Smooth muscle cell (in vitro differentiated cells): ENCODE data around the gene USP53. TPM values are rescaled to one million over a fixed set of nuclear protein-coding genes. Genes with fewer than 3 reads are reported as not detected.

Source experiments
- DNase-seq: peaks from one replicate; lab custom pipeline; 2025; ENCODE audit not compliant: unreplicated experiment; lab: John Stamatoyannopoulos, UW
- H2AFZ ChIP-seq: fragments of 200-600 bp; sonication (generic); 2 replicates; pipeline ENCODE4 v1.6.0; 2016; ENCODE audit warnings: antibody characterized with exemption, low read depth, mild to moderate bottlenecking
- H3F3A ChIP-seq: fragments of 200-600 bp; sonication (generic); 2 replicates; pipeline ENCODE4 v1.6.0; 2017; ENCODE audit warnings: antibody characterized with exemption, low read depth
- H3K27ac ChIP-seq: fragments of 200-600 bp; sonication (generic); 2 replicates; pipeline ENCODE4 v1.5.1; 2016; ENCODE audit warnings: low read depth, mild to moderate bottlenecking
- H3K27me3 ChIP-seq: fragments of 200-600 bp; sonication (generic); 2 replicates; pipeline ENCODE4 v1.6.1; 2016; ENCODE audit warnings: low read depth, mild to moderate bottlenecking
- H3K36me3 ChIP-seq: fragments of 200-600 bp; sonication (generic); 2 replicates; pipeline ENCODE4 v1.5.1; 2016; ENCODE audit warnings: low read depth
- H3K4me1 ChIP-seq: fragments of 200-600 bp; sonication (generic); 2 replicates; pipeline ENCODE4 v1.5.1; 2016; ENCODE audit warnings: low read depth
- H3K4me2 ChIP-seq: fragments of 200-600 bp; sonication (generic); 2 replicates; pipeline ENCODE4 v1.6.0; 2016; ENCODE audit warnings: mild to moderate bottlenecking
- H3K4me3 ChIP-seq: fragments of 200-600 bp; sonication (generic); 2 replicates; pipeline ENCODE4 v1.5.1; 2016; ENCODE audit warnings: mild to moderate bottlenecking
- H3K79me2 ChIP-seq: fragments of 200-600 bp; sonication (generic); 2 replicates; pipeline ENCODE4 v1.6.0; 2016; ENCODE audit warnings: low read depth, mild to moderate bottlenecking
- H3K9ac ChIP-seq: fragments of 200-600 bp; sonication (generic); 2 replicates; pipeline ENCODE4 v1.6.0; 2016; ENCODE audit warnings: low read depth
- H3K9me3 ChIP-seq: fragments of 200-600 bp; sonication (generic); replicated peaks from 2 replicates; pipeline ENCODE4 v1.5.1; 2016; ENCODE audit warnings: low read depth
- H4K20me1 ChIP-seq: fragments of 200-600 bp; sonication (generic); 2 replicates; pipeline ENCODE4 v1.6.0; 2016; ENCODE audit warnings: low read depth
- CTCF ChIP-seq: fragments of 200-600 bp; sonication (generic); IDR thresholded peaks from 2 replicates; pipeline ENCODE4 v1.5.1; 2017; ENCODE audit warnings: borderline replicate concordance, mild to moderate bottlenecking, antibody characterized with exemption; ENCODE audit not compliant: insufficient read depth, poor library complexity, severe bottlenecking
- WGBS: methylation state at CpG from one replicate; pipeline ENCODE4 v1.1.7; 2016; ENCODE audit warnings: low lambda C conversion rate; 5-methylcytosine and 5-hydroxymethylcytosine counted together
- polyA plus RNA-seq: library from polyadenylated mRNA; unstranded; fragments of >200 nt; fragmentation: Nextera tagmentation; extraction: Ambion mirVana; gene quantifications from 2 replicates; pipeline ENCODE4 v1.2.1, GENCODE V29; 2016
- total RNA-seq: library from RNA; depleted of rRNA; stranded (reverse); fragments of >200 nt; gene quantifications from 2 replicates; pipeline ENCODE4 v1.2.3, GENCODE V29; 2014

USP53 gene
- total and polyA plus RNA-seq, 2 experiments from 2014 or later = 4.2 to 16.3 TPM

- Histone ChIP-seq H3K4me2 (no peak overlapping the region), H3K27ac (no peak overlapping the region), H4K20me1 (peaks cover 3% of the 10 kb centered on the region), H3K27me3 (no peaks in the 10 kb centered on the region), H2AFZ (no peak overlapping the region), H3K9me3 (no peaks in the 10 kb centered on the region), H3K79me2 (peaks cover 3% of the 10 kb centered on the region), H3K4me1 (no peaks in the 10 kb centered on the region), H3K4me3 (no peak overlapping the region), H3K9ac (no peak overlapping the region), H3K36me3 (no peaks in the 10 kb centered on the region), H3F3A (no peaks in the 10 kb centered on the region)
- DNase-seq = no peak
- no peak for TF ChIP-seq CTCF
- WGBS = 87% methylated on average over 2 of the region's 2 CpGs
Measured at GRCh38 chr4:119240568-119240967, 28.1 kb downstream of the USP53 start.

GRCh38 chr4:119242417-119242816, 29.9 kb downstream of the USP53 start:
- H3K9me3 ChIP-seq = no peaks in the 10 kb centered on the region
- no peaks in the 10 kb centered on the region for H3F3A ChIP-seq
- H3K4me1 ChIP-seq = no peaks in the 10 kb centered on the region
- 94% methylated on average over 1 of the region's 1 CpG for WGBS
- DNase-seq = no peak
- peaks cover 3% of the 10 kb centered on the region for H3K79me2 ChIP-seq
- no peak for TF ChIP-seq CTCF
- H2AFZ ChIP-seq = no peak overlapping the region
- no peak overlapping the region for H3K27ac ChIP-seq
- no peak overlapping the region for H3K9ac ChIP-seq
- H3K4me3 ChIP-seq = no peak overlapping the region
- H3K36me3 ChIP-seq = no peaks in the 10 kb centered on the region
- no peaks in the 10 kb centered on the region for H3K27me3 ChIP-seq
- H4K20me1 ChIP-seq = peaks cover 3% of the 10 kb centered on the region
- H3K4me2 ChIP-seq = no peak overlapping the region

- no peak overlapping the region for H2AFZ ChIP-seq
- peaks cover 3% of the 10 kb centered on the region for H3K79me2 ChIP-seq
- WGBS = 97% methylated on average over 1 of the region's 1 CpG
- H3K27me3 ChIP-seq = no peaks in the 10 kb centered on the region
- no peak overlapping the region for H3K4me3 ChIP-seq
- no peak overlapping the region for H3K4me2 ChIP-seq
- no peak overlapping the region for H3K27ac ChIP-seq
- no peak for TF ChIP-seq CTCF
- DNase-seq = no peak
- H3F3A ChIP-seq = no peaks in the 10 kb centered on the region
- H3K9ac ChIP-seq = no peak overlapping the region
- no peaks in the 10 kb centered on the region for H3K4me1 ChIP-seq
- H4K20me1 ChIP-seq = no peaks in the 10 kb centered on the region
- H3K9me3 ChIP-seq = no peaks in the 10 kb centered on the region
- H3K36me3 ChIP-seq = no peaks in the 10 kb centered on the region
Measured at GRCh38 chr4:119243868-119244267, 31.4 kb downstream of the USP53 start.

GRCh38 chr4:119244344-119244743, 31.8 kb downstream of the USP53 start:
- Histone ChIP-seq H3K4me2 (no peak overlapping the region), H3K4me1 (no peaks in the 10 kb centered on the region), H3K27me3 (no peaks in the 10 kb centered on the region), H2AFZ (no peak overlapping the region), H3K9ac (no peak overlapping the region), H3K4me3 (no peak overlapping the region), H3K36me3 (no peaks in the 10 kb centered on the region), H3F3A (no peaks in the 10 kb centered on the region), H4K20me1 (no peaks in the 10 kb centered on the region), H3K27ac (no peak overlapping the region), H3K9me3 (no peaks in the 10 kb centered on the region), H3K79me2 (peaks cover 3% of the 10 kb centered on the region)
- WGBS = 95% methylated on average over 3 of the region's 3 CpGs
- DNase-seq = no peak
- no peak for TF ChIP-seq CTCF
